Type B pancreatic cell (in vitro differentiated cells): ENCODE results near the gene UTY. TPM values are rescaled to one million over a fixed set of nuclear protein-coding genes. Genes with fewer than 3 reads are reported as not detected.

Experiments used
- DNase-seq: peaks from one replicate; pipeline ENCODE4 v3.0.0; 2021; ENCODE audit warnings: mixed read lengths; ENCODE audit not compliant: unreplicated experiment; ENCODE audit errors: extremely low spot score
- H3K27ac Mint-ChIP-seq: 2 replicates; pipeline ENCODE4 v1.8.0; 2021; ENCODE audit warnings: mild to moderate bottlenecking, mixed read lengths
- H3K27me3 Mint-ChIP-seq: 2 replicates; pipeline ENCODE4 v1.8.0; 2021; ENCODE audit warnings: mixed read lengths
- H3K36me3 Mint-ChIP-seq: 2 replicates; pipeline ENCODE4 v1.8.0; 2021; ENCODE audit warnings: mixed read lengths
- H3K4me1 Mint-ChIP-seq: one replicate; pipeline ENCODE4 v1.8.0; 2021; ENCODE audit warnings: mixed read lengths; ENCODE audit not compliant: unreplicated experiment
- H3K4me3 Mint-ChIP-seq: 2 replicates; pipeline ENCODE4 v1.8.0; 2021; ENCODE audit warnings: mild to moderate bottlenecking, mixed read lengths
- H3K9me3 Mint-ChIP-seq: 2 replicates; pipeline ENCODE4 v1.8.0; 2021; ENCODE audit warnings: mixed read lengths
- total RNA-seq: library from RNA; stranded (reverse); gene quantifications from 2 replicates; pipeline ENCODE4 v1.2.1, GENCODE V29; 2021; ENCODE audit warnings: low replicate concordance
- TF ChIP-seq, protein P1 (sequence below): fragments of 200-600 bp; sonication (generic); conservative IDR thresholded peaks from 2 replicates; pipeline ENCODE4 v1.5.0; 2021; ENCODE audit warnings: antibody characterized with exemption, mild to moderate bottlenecking

Gene UTY
- total RNA-seq, 1 donor from 2014 or later: not detected

DNA sequence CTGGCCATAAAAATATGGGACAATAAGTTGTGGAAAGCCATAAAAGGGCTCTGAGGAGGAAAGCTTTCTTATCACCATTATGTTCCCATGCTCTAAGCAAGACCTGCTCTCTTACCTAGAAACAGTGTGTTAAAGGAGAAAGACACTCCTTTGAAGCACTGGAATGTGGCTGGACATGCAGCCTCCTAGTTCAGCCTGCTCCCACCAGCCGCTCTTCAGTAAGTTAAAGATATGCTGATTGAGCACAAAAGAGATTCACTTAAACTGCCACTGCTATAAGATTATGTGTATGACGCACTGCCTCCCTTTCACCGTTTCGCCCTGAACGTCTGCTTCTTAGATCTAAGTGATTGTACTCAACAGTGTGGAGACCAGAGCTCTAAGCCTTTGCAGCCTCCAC, 146.0 kb downstream of the UTY start:
- no peaks in the 10 kb centered on the region for H3K4me1 Mint-ChIP-seq
- H3K27ac Mint-ChIP-seq: no peak overlapping the region
- DNase-seq: no peak
- no peak overlapping the region for H3K4me3 Mint-ChIP-seq
- H3K36me3 Mint-ChIP-seq: no peaks in the 10 kb centered on the region
- TF ChIP-seq, protein P1, sequence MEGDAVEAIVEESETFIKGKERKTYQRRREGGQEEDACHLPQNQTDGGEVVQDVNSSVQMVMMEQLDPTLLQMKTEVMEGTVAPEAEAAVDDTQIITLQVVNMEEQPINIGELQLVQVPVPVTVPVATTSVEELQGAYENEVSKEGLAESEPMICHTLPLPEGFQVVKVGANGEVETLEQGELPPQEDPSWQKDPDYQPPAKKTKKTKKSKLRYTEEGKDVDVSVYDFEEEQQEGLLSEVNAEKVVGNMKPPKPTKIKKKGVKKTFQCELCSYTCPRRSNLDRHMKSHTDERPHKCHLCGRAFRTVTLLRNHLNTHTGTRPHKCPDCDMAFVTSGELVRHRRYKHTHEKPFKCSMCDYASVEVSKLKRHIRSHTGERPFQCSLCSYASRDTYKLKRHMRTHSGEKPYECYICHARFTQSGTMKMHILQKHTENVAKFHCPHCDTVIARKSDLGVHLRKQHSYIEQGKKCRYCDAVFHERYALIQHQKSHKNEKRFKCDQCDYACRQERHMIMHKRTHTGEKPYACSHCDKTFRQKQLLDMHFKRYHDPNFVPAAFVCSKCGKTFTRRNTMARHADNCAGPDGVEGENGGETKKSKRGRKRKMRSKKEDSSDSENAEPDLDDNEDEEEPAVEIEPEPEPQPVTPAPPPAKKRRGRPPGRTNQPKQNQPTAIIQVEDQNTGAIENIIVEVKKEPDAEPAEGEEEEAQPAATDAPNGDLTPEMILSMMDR: no peak
- H3K27me3 Mint-ChIP-seq: no peaks in the 10 kb centered on the region
- no peaks in the 10 kb centered on the region for H3K9me3 Mint-ChIP-seq

DNA sequence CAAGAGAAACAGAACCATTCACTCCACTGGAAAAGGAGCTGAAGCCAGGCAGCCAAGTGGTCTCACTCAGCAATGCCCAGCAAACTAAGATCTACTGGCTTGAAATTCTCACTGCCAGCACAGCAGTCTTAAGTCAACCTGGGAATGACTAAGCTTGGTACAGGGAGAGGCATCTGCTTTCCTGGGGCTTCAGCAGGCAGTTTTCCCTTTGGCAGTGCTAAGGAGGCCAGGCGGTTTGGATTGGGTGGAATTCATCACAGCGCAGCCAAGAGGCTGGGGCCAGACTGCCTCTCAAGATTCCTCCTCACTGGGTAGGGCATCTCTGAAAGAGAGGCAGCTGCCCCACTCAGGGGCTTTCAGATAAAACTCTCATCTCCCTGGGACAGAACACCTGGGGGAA, 149.2 kb downstream of the UTY start:
- Mint-ChIP-seq H3K9me3 (no peaks in the 10 kb centered on the region), H3K27me3 (no peaks in the 10 kb centered on the region), H3K36me3 (no peaks in the 10 kb centered on the region), H3K4me3 (no peak overlapping the region), H3K4me1 (no peaks in the 10 kb centered on the region), H3K27ac (no peak overlapping the region)
- no peak for DNase-seq
- TF ChIP-seq, protein P1: no peak

DNA sequence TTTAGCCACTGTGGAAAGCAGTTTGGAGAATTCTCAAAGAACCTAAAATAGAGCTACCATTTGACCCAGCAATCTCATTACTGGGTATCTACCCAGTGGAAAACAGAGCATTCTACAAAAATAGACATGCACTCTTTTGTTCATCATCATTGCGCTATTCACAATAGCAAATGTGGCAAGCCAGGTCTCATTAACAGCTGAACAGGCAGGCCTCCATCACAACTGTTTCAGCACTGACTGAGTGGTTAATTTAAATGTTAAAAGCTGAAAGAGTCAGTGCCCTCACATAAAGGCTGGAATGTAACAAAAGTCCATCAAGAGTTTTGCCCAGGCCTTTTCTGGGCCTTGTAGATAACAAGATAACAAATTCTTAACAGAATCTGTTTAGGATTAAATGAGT, 166.9 kb downstream of the UTY start:
- Mint-ChIP-seq H3K27ac (no peak overlapping the region), H3K9me3 (no peaks in the 10 kb centered on the region), H3K36me3 (no peaks in the 10 kb centered on the region), H3K4me3 (no peak overlapping the region), H3K27me3 (no peaks in the 10 kb centered on the region), H3K4me1 (no peaks in the 10 kb centered on the region)
- TF ChIP-seq, protein P1: no peak
- no peak for DNase-seq

DNA sequence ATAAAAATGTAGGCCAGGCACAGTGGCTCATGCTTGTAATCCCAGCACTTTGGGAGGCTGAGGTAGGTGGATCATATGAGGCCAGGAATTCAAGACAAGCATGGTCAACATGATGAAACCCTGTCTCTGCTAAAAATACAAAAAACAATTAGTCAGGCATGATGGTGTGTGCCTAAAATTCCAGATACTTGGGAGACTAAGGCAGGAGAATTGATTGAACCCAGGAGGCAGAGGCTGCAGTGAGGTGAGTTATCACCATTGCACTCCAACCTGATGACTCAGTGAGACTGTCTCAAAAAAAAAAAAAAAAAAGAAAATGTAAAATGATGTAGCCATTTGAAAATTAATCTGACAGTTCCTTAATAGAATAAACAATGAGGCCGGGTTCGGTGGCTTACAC, 171.9 kb downstream of the UTY start:
- TF ChIP-seq, protein P1: no peak
- Mint-ChIP-seq H3K4me1 (no peaks in the 10 kb centered on the region), H3K27me3 (no peaks in the 10 kb centered on the region), H3K9me3 (no peaks in the 10 kb centered on the region), H3K27ac (no peak overlapping the region), H3K4me3 (no peak overlapping the region), H3K36me3 (no peaks in the 10 kb centered on the region)
- DNase-seq: no peak

DNA sequence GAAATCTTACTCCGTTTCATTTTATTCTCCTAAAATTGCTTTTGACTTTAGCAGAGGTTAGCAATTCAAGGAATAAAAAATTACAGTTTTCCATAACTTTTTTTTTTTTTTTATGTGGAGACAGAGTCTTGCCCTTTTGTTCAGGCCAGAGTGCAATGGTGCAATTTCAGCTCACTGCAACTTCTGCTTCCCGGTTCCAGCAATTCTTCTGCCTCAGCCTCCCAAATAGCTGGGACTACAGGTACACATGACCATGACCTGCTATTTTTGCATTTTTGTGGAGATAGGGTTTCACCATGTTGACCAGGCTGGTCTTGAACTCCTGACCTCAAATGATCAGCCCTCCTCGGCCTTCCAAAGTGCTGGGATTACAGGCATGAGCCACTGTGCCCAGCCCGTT, 179.0 kb downstream of the UTY start:
- Mint-ChIP-seq H3K27ac (no peak overlapping the region), H3K27me3 (no peaks in the 10 kb centered on the region), H3K4me1 (no peaks in the 10 kb centered on the region), H3K9me3 (no peaks in the 10 kb centered on the region), H3K36me3 (no peaks in the 10 kb centered on the region), H3K4me3 (no peak overlapping the region)
- DNase-seq: no peak
- TF ChIP-seq, protein P1: no peak

DNA sequence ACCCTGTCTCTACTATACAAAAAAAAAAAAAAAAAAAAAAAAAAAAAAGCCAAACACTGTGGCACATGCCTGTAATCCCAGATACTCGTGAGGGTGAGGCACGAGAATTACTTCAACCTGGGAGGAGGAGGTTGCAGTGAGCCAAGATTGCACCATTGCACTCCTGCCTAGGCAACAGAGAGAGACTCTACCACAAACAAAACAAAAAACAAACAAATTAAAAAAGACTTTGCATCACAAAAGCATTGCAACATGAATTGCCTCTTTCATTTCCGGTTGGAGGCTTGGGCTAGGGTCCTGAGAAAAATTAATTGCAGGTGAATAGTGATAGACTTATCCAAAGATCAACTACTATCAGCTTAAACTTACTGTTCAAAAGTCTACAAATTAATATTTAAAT, 180.4 kb downstream of the UTY start:
- Mint-ChIP-seq H3K36me3 (no peaks in the 10 kb centered on the region), H3K4me3 (no peak overlapping the region), H3K4me1 (no peaks in the 10 kb centered on the region), H3K27me3 (no peaks in the 10 kb centered on the region), H3K27ac (no peak overlapping the region), H3K9me3 (no peaks in the 10 kb centered on the region)
- no peak for DNase-seq
- TF ChIP-seq, protein P1: no peak
